Cortex of kidney (tissue), 1 donor: ENCODE data around the gene INAFM2.

Source experiments
- DNase-seq: peaks from one replicate; lab custom pipeline; 2025; lab: John Stamatoyannopoulos, UW

INAFM2 gene

GRCh38 chr15:40329804-40330203 is 6.3 kb downstream of the INAFM2 start:
- DNase-seq = no peak

GRCh38 chr15:40330368-40330836 is 6.9 kb downstream of the INAFM2 start:
- no peak for DNase-seq

- DNase-seq = no peak
Measured at GRCh38 chr15:40331026-40331425, 7.5 kb downstream of the INAFM2 start.

GRCh38 chr15:40331637-40332036 is 8.1 kb downstream of the INAFM2 start:
- DNase-seq = no peak

GRCh38 chr15:40332113-40332781 is 8.8 kb downstream of the INAFM2 start:
- DNase-seq = no peak

- no peak for DNase-seq
Measured at GRCh38 chr15:40333922-40334492, 10.5 kb downstream of the INAFM2 start.

- no peak for DNase-seq
Measured at GRCh38 chr15:40334541-40334940, 11.0 kb downstream of the INAFM2 start.

- no peak for DNase-seq
Measured at GRCh38 chr15:40334941-40335795, 11.7 kb downstream of the INAFM2 start.

GRCh38 chr15:40335938-40336743 is 12.6 kb downstream of the INAFM2 start:
- DNase-seq = no peak

GRCh38 chr15:40336744-40337122 is 13.2 kb downstream of the INAFM2 start:
- DNase-seq = no peak

GRCh38 chr15:40337597-40337996 is 14.1 kb downstream of the INAFM2 start:
- no peak for DNase-seq

- no peak for DNase-seq
Measured at GRCh38 chr15:40338041-40338657, 14.7 kb downstream of the INAFM2 start.

GRCh38 chr15:40338921-40339620 is 15.6 kb downstream of the INAFM2 start:
- DNase-seq = no peak

GRCh38 chr15:40339621-40339945 is 16.1 kb downstream of the INAFM2 start:
- DNase-seq = no peak

GRCh38 chr15:40340038-40340739 is 16.7 kb downstream of the INAFM2 start:
- DNase-seq = no peak

- peak; percentile 27 for DNase-seq
Measured at GRCh38 chr15:40340740-40341400, 17.4 kb downstream of the INAFM2 start, which contains the start of gene CCDC9B. Gene CCDC9B (minus strand): TSS chr15:40340939. CDS start chr15:40340819, 120 bp downstream.

- no peak for DNase-seq
Measured at GRCh38 chr15:40342416-40343320, 19.2 kb downstream of the INAFM2 start.

GRCh38 chr15:40343512-40343911 is 20.0 kb downstream of the INAFM2 start:
- DNase-seq = no peak

- no peak for DNase-seq
Measured at GRCh38 chr15:40344217-40344616, 20.7 kb downstream of the INAFM2 start.
